Measurements from ENCODE around the gene TSPAN8.

TSPAN8 gene

DNA sequence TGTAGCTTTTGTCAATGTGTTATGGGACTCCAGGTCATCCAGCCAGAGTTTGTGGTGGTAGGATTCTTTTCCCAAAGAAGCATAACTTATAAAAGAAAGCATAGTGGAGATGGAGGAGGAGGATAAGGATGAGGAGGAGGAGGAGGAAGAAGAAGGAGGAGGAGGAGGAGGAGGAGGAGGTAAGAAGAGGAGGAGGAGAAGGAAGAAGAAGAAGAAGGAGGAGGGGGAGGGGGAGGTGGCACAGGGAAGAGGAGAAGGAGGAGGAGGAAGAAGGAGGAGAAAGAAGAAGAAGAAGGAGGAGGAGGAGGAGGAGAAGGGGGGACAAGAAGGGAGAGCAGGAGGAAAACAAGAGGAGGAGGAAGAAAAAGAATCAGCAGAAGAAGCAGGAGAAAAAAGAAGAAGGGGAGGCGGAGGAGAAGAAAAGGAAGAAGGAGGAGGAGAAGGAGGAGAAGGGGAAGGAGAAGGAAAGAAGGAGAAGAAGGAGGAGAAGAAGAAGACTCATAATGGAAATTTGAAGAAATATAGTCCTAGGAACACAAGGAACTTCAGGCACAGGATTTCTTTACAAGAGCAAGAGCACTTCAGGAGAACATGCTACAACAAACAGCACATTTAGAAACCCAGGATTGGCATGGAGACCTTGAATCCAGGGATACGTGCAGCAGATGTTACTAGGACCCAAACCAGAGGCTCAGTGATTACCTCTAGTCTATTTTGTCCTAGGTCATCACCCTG lies 22.6 kb downstream of the TSPAN8 start:
- TF ChIP-seq SIN3A (IDR thresholded peaks at IDR 0.05; ENCODE audit: borderline replicate concordance, insufficient read depth, low read length) (no peak), TAF1 (IDR thresholded peaks at IDR 0.05; ENCODE audit: borderline replicate concordance, insufficient read depth, low read length) (no peak), FOXP2 (optimal IDR thresholded peaks at IDR 0.05; ENCODE audit: borderline replicate concordance, extremely low read depth, extremely low read length, insufficient read depth) (no peak), POLR2AphosphoS5 (IDR thresholded peaks at IDR 0.05; ENCODE audit: low read depth, low read length) (no peak)
- TF ChIP-seq, protein P1, sequence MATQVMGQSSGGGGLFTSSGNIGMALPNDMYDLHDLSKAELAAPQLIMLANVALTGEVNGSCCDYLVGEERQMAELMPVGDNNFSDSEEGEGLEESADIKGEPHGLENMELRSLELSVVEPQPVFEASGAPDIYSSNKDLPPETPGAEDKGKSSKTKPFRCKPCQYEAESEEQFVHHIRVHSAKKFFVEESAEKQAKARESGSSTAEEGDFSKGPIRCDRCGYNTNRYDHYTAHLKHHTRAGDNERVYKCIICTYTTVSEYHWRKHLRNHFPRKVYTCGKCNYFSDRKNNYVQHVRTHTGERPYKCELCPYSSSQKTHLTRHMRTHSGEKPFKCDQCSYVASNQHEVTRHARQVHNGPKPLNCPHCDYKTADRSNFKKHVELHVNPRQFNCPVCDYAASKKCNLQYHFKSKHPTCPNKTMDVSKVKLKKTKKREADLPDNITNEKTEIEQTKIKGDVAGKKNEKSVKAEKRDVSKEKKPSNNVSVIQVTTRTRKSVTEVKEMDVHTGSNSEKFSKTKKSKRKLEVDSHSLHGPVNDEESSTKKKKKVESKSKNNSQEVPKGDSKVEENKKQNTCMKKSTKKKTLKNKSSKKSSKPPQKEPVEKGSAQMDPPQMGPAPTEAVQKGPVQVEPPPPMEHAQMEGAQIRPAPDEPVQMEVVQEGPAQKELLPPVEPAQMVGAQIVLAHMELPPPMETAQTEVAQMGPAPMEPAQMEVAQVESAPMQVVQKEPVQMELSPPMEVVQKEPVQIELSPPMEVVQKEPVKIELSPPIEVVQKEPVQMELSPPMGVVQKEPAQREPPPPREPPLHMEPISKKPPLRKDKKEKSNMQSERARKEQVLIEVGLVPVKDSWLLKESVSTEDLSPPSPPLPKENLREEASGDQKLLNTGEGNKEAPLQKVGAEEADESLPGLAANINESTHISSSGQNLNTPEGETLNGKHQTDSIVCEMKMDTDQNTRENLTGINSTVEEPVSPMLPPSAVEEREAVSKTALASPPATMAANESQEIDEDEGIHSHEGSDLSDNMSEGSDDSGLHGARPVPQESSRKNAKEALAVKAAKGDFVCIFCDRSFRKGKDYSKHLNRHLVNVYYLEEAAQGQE (IDR thresholded peaks at IDR 0.05; ENCODE audit: insufficient read depth in 1 of 2, low read depth in 2 of 2, low read length in 2 of 2), result no peak

DNA sequence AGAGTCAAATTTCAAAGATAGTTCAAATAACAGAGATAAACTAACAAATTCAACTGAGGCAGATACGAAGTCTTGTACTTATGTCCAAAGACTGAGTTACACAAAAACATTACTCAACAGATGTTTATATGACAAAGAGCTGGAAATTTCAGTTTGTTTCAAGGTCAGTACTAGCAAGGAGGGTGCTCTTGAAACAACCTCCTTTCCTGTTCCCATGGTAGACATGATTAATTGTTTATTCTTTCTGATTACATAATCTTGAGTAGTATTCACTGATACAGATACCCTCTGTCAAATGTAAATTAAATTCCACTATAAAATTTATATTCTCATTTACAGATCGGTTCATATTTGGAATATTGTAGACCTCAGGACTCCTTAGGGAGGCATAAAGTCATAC lies 23.4 kb downstream of the TSPAN8 start:
- TF ChIP-seq FOXP2 (optimal IDR thresholded peaks at IDR 0.05; ENCODE audit: borderline replicate concordance, extremely low read depth, extremely low read length, insufficient read depth), result no peak
- no peak for TF ChIP-seq POLR2AphosphoS5 (IDR thresholded peaks at IDR 0.05; ENCODE audit: low read depth, low read length)
- TF ChIP-seq TAF1 (IDR thresholded peaks at IDR 0.05; ENCODE audit: borderline replicate concordance, insufficient read depth, low read length), result no peak
- TF ChIP-seq SIN3A (IDR thresholded peaks at IDR 0.05; ENCODE audit: borderline replicate concordance, insufficient read depth, low read length), result no peak
- TF ChIP-seq, protein P1 (IDR thresholded peaks at IDR 0.05; ENCODE audit: insufficient read depth in 1 of 2, low read depth in 2 of 2, low read length in 2 of 2), result no peak

DNA sequence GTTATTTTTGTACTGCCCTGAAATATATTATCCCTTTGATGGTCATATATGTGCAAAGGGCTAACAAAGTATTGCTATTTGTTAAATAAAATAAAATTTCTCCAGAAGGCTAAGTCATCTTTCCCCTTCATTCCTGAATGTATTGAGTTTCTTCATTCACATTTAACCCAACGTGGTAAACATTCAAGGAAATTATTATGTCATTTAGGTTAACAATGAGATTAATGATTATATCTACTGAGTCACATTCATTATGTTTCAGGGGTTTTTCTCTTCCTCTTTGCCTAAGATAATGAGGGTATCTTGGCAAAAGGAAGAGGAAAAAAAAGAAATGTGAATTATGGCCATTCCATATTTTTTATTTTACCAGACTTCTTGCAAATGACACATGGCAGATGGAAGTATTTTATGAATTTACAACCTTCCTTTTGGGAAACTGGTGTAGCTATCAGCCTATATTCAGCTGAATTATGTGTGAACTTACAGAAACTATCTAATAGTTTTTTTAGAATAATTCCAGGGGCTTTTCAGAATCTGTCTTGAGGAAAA lies 27.2 kb downstream of the TSPAN8 start:
- TF ChIP-seq, protein P1 (IDR thresholded peaks at IDR 0.05; ENCODE audit: insufficient read depth in 1 of 2, low read depth in 2 of 2, low read length in 2 of 2), result no peak
- no peak for TF ChIP-seq TAF1 (IDR thresholded peaks at IDR 0.05; ENCODE audit: borderline replicate concordance, insufficient read depth, low read length)

DNA sequence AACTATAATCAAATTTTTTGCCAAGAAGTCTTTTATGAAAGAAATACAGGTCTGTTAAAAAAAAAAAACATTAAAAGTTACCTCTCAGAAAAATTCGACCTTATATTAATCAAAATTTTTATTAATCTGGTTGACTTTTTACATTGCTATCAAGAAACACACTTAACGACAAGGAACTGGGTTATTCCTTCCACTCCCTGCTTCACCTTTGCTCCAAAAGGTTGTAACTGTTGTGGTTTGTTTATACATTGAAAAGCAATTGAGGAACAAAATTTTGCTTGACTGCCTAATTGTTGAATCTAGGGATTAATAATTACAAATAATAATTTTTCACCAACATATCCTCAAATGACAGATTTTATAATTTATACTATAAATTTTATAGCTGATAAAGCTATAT lies 28.4 kb downstream of the TSPAN8 start:
- TF ChIP-seq, protein P1 (IDR thresholded peaks at IDR 0.05; ENCODE audit: insufficient read depth in 1 of 2, low read depth in 2 of 2, low read length in 2 of 2), result no peak
- no peak for TF ChIP-seq SIN3A (IDR thresholded peaks at IDR 0.05; ENCODE audit: borderline replicate concordance, insufficient read depth, low read length)
- TF ChIP-seq POLR2AphosphoS5 (IDR thresholded peaks at IDR 0.05; ENCODE audit: low read depth, low read length), result no peak
- no peak for TF ChIP-seq FOXP2 (optimal IDR thresholded peaks at IDR 0.05; ENCODE audit: borderline replicate concordance, extremely low read depth, extremely low read length, insufficient read depth)
- no peak for TF ChIP-seq TAF1 (IDR thresholded peaks at IDR 0.05; ENCODE audit: borderline replicate concordance, insufficient read depth, low read length)
